Gastroesophageal sphincter (tissue), 3 donors: ENCODE data around the gene CCSER1.

Experiments used
- CTCF ChIP-seq, 4 experiments: fragments of 200-600 bp in 2 of 4; fragments of 450-650 bp in 2 of 4; sonication (generic) in 1 of 4; IDR thresholded peaks; one replicate each; pipeline ENCODE4 v1.5.1; 2017 to 2019; ENCODE audit warnings: antibody characterized with exemption in 4 of 4, mild to moderate bottlenecking in 2 of 4, moderate library complexity in 2 of 4
- POLR2A ChIP-seq, 2 donors: fragments of 450-650 bp; IDR thresholded peaks; one replicate each; pipeline ENCODE4 v1.6.1; 2017; ENCODE audit warnings: antibody characterized with exemption in 2 of 2, mild to moderate bottlenecking in 2 of 2, moderate library complexity in 1 of 2
- POLR2AphosphoS5 ChIP-seq: sonication (generic); formaldehyde crosslinking; IDR thresholded peaks from one replicate; pipeline ENCODE4 v1.6.1; 2017; ENCODE audit warnings: antibody characterized with exemption

- TF ChIP-seq CTCF (IDR thresholded peaks at IDR 0.05) (no peak), POLR2A (IDR thresholded peaks at IDR 0.05) (no peak), POLR2AphosphoS5 (no peak)
These were observed 32.9 kb downstream of the CCSER1 start for GRCh38 chr4:90160044-90160443.
